Endothelial cell of umbilical vein (primary cell): ENCODE measurements around the gene DCUN1D1. TPM values are rescaled to one million over a fixed set of nuclear protein-coding genes. Genes with fewer than 3 reads are reported as not detected.

ENCODE experiments used
- BruUV-seq: library from RNA; stranded (reverse); fragments of 400-500 nt; replicated peaks from 2 replicates; lab custom pipeline; 2021; lab: Mats Ljungman, UMichigan
- CTCF ChIA-PET: fragments of 300-600, 350-600 bp; sonication (Branson Sonifier 250); formaldehyde crosslinking; loops from one replicate; lab custom pipeline; 2021; ENCODE audit warnings: antibody characterized with exemption, inconsistent platforms; lab: Charles Lee
- POLR2A ChIA-PET: fragments of 300-600, 350-600 bp; sonication (Branson Sonifier 250); formaldehyde crosslinking; loops from one replicate; lab custom pipeline; 2021; ENCODE audit warnings: antibody characterized with exemption, inconsistent platforms; lab: Charles Lee
- DNase-seq: peaks from one replicate; pipeline ENCODE4 v3.0.0-alpha.2; 2011; ENCODE audit warnings: low read depth, low spot score
- FAIRE-seq: peaks from 2 replicates; lab custom pipeline; 2011; peaks lifted over from hg19 to GRCh38; lab: Jason Lieb, UNC
- H2AFZ ChIP-seq: 2 replicates; pipeline ENCODE4 v1.6.0; 2012; ENCODE audit warnings: low read depth, low read length, control low read depth, inconsistent platforms
- H3K27ac ChIP-seq: 2 replicates; pipeline ENCODE4 v1.5.1; 2011; ENCODE audit warnings: low read depth, mild to moderate bottlenecking, control low read depth, low read length, moderate library complexity; ENCODE audit not compliant: insufficient read depth
- H3K27me3 ChIP-seq, 2 experiments: 2 replicates each; pipeline versions ENCODE4 v1.6.0 to v1.6.1; 2011; ENCODE audit warnings: low read length in 2 of 2, mixed read lengths in 1 of 2; ENCODE audit not compliant: control insufficient read depth in 2 of 2, insufficient read depth in 2 of 2
- H3K36me3 ChIP-seq, 2 experiments: 2 replicates in 1 of 2; 3 replicates in 1 of 2; pipeline ENCODE4 v1.5.1; 2011; ENCODE audit warnings: low read length in 2 of 2, mild to moderate bottlenecking in 1 of 2, moderate library complexity in 1 of 2; ENCODE audit not compliant: control insufficient read depth in 2 of 2, insufficient read depth in 2 of 2; ENCODE audit errors: extremely low read depth in 1 of 2
- H3K4me1 ChIP-seq: 3 replicates; pipeline ENCODE4 v1.5.1; 2011; ENCODE audit warnings: mild to moderate bottlenecking, low read length; ENCODE audit not compliant: control insufficient read depth, insufficient read depth; ENCODE audit errors: extremely low read depth
- H3K4me2 ChIP-seq: 2 replicates; pipeline ENCODE4 v1.6.1; 2011; ENCODE audit warnings: low read length, control low read depth, mixed read lengths; ENCODE audit not compliant: insufficient read depth
- H3K4me3 ChIP-seq, 3 experiments: fragments of 200-600 bp in 1 of 3; sonication (generic), shearing (Covaris generic) in 1 of 3; replicated peaks in 1 of 3; 2 replicates each; pipeline ENCODE4 v1.5.1; 2011 to 2016; ENCODE audit warnings: control low read depth in 3 of 3, low read length in 3 of 3, mild to moderate bottlenecking in 2 of 3, inconsistent platforms in 1 of 3, low read depth in 1 of 3, moderate library complexity in 1 of 3; ENCODE audit not compliant: insufficient read depth in 1 of 3
- H3K79me2 ChIP-seq: 2 replicates; pipeline ENCODE4 v1.6.0; 2012; ENCODE audit warnings: low read length, inconsistent platforms; ENCODE audit not compliant: control insufficient read depth, insufficient read depth
- H3K9ac ChIP-seq: replicated peaks from 2 replicates; pipeline ENCODE3; 2011; ENCODE audit warnings: low read length, control low read depth; ENCODE audit not compliant: insufficient read depth; ENCODE audit errors: extremely low read depth
- H3K9me1 ChIP-seq: replicated peaks from 3 replicates; pipeline ENCODE4 v1.6.0; 2011; ENCODE audit warnings: mild to moderate bottlenecking, low read length; ENCODE audit not compliant: control insufficient read depth, insufficient read depth; ENCODE audit errors: extremely low read depth
- H3K9me3 ChIP-seq: replicated peaks from 2 replicates; pipeline ENCODE4 v1.5.1; 2012; ENCODE audit warnings: low read length, inconsistent platforms; ENCODE audit not compliant: control insufficient read depth, insufficient read depth
- H4K20me1 ChIP-seq: replicated peaks from 2 replicates; pipeline ENCODE3; 2011; ENCODE audit warnings: mild to moderate bottlenecking, low read length; ENCODE audit not compliant: control insufficient read depth, insufficient read depth; ENCODE audit errors: extremely low read depth
- FOS ChIP-seq: IDR thresholded peaks from 2 replicates; pipeline ENCODE4 v1.6.1; 2011; ENCODE audit warnings: mild to moderate bottlenecking, low read length, moderate library complexity, borderline replicate concordance; ENCODE audit not compliant: insufficient read depth
- MYC ChIP-seq: IDR thresholded peaks from one replicate; pipeline ENCODE4 v1.6.1; 2011; ENCODE audit warnings: mild to moderate bottlenecking, low read depth, low read length
- POLR2A ChIP-seq: IDR thresholded peaks from 2 replicates; pipeline ENCODE4 v1.6.1; 2012; ENCODE audit warnings: low read depth, mild to moderate bottlenecking, control low read depth, low read length
- dilution Hi-C: fragments of 300-500 bp; cut with MboI; formaldehyde crosslinking; loops from one replicate; pipeline ENCODE4 v1.15.0; 2019; ENCODE audit warnings: low sequenced_read_pairs; ENCODE audit not compliant: extremely low pct_ligation_motif_present
- intact Hi-C: fragments of 100-400 bp; cut with micrococcal nuclease; formaldehyde crosslinking; loops from one replicate; pipeline ENCODE4 v1.10.0; 2022
- polyA plus RNA-seq, 4 experiments: library from polyadenylated mRNA; depleted of rRNA in 3 of 4; stranded (reverse) in 3 of 4; unstranded in 1 of 4; fragments of >200 nt; gene quantifications; 2 replicates each; pipeline versions ENCODE4 v1.2.1 to v1.2.3, GENCODE V29; 2011 to 2012; ENCODE audit warnings: missing spikeins in 1 of 4
- total RNA-seq: library from RNA; stranded (reverse); gene quantifications from 2 replicates; pipeline ENCODE4 v1.2.3, GENCODE V29; 2021
- TF ChIP-seq, protein P1 (sequence below), 2 donors: IDR thresholded peaks; 1 replicate in 1 of 2; 2 replicates in 1 of 2; pipeline ENCODE4 v1.5.1; 2011; ENCODE audit warnings: low read length in 2 of 2, mild to moderate bottlenecking in 2 of 2, moderate library complexity in 2 of 2, control low read depth in 1 of 2, inconsistent platforms in 1 of 2, low read depth in 1 of 2; ENCODE audit not compliant: insufficient read depth in 1 of 2; ENCODE audit errors: extremely low read depth in 1 of 2

The DCUN1D1 gene
- total and polyA plus RNA-seq, 2 donors (not counting 3 experiments of a cell fraction or from before 2014, with no cell fraction given) = 4.9 to 41.3 TPM

DNA sequence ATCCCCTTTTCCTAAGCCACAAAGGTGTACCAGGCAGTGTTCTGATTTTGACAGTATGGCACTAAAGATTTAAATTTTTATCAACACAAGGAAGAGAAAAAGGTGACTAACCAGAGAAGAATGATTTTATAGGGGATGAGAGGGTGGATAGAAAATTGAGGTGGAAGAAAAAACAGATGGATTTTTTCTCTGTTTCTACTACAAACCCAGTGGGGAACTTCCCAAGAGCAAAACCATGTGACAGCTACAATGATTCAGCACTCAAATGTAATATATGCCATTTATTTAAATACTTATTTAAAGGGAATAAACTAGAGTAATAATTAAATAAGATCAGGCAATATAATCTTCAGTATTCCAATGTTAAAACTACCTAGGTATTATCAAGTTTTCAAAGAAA lies 11.1 kb downstream of the DCUN1D1 start:
- H3K4me1 ChIP-seq = peaks cover 7% of the 10 kb centered on the region
- H3K4me3 ChIP-seq = no peak overlapping the region
- peaks cover 59% of the 10 kb centered on the region for H3K79me2 ChIP-seq
- dilution Hi-C loops (no loop called here), intact Hi-C loops (no loop called here)
- no TSS peak for BruUV-seq
- POLR2A ChIA-PET = no interaction called here
- no peak for DNase-seq
- TF ChIP-seq FOS (no peak), POLR2A (no peak), MYC (no peak)
- TF ChIP-seq, protein P1, sequence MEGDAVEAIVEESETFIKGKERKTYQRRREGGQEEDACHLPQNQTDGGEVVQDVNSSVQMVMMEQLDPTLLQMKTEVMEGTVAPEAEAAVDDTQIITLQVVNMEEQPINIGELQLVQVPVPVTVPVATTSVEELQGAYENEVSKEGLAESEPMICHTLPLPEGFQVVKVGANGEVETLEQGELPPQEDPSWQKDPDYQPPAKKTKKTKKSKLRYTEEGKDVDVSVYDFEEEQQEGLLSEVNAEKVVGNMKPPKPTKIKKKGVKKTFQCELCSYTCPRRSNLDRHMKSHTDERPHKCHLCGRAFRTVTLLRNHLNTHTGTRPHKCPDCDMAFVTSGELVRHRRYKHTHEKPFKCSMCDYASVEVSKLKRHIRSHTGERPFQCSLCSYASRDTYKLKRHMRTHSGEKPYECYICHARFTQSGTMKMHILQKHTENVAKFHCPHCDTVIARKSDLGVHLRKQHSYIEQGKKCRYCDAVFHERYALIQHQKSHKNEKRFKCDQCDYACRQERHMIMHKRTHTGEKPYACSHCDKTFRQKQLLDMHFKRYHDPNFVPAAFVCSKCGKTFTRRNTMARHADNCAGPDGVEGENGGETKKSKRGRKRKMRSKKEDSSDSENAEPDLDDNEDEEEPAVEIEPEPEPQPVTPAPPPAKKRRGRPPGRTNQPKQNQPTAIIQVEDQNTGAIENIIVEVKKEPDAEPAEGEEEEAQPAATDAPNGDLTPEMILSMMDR (IDR thresholded peaks at IDR 0.05; ENCODE audit: extremely low read depth in 1 of 2, insufficient read depth in 1 of 2, low read depth in 1 of 2, low read length in 2 of 2) = no peak
- FAIRE-seq = no peak
- H3K9ac ChIP-seq = no peak overlapping the region
- H3K27ac ChIP-seq = no peak overlapping the region
- no peaks in the 10 kb centered on the region for H3K27me3 ChIP-seq
- CTCF ChIA-PET = interaction anchor here (1.3 kb wide), 1 partner anchor 48 kb away, joined by 4 read pairs; no protein-coding TSS in a partner anchor
- H3K36me3 ChIP-seq = no peaks in the 10 kb centered on the region
- no peaks in the 10 kb centered on the region for H3K9me3 ChIP-seq
- H3K9me1 ChIP-seq = no peaks in the 10 kb centered on the region
- H3K4me2 ChIP-seq = no peak overlapping the region
- peaks cover 4% of the 10 kb centered on the region for H4K20me1 ChIP-seq
- H2AFZ ChIP-seq = no peak overlapping the region
